HG03139 (cell line): ENCODE results near the gene FLNC.

Experiments
- ATAC-seq: cut with Tn5 transposase; IDR thresholded peaks from one replicate; pipeline ENCODE4 v1.9.1; 2021; ENCODE audit not compliant: unreplicated experiment

Gene FLNC

GRCh38 chr7:128829391-128830166 is 627 bp upstream of the FLNC start:
- no peak for ATAC-seq

GRCh38 chr7:128831178-128831993 is 1.2 kb downstream of the FLNC start:
- ATAC-seq: no peak

- no peak for ATAC-seq
These were observed 2.0 kb downstream of the FLNC start for GRCh38 chr7:128831994-128832879.

- no peak for ATAC-seq
These were observed 2.6 kb downstream of the FLNC start for GRCh38 chr7:128832880-128833147.

GRCh38 chr7:128833148-128833945 is 3.1 kb downstream of the FLNC start:
- ATAC-seq: no peak

- no peak for ATAC-seq
These were observed 3.7 kb downstream of the FLNC start for GRCh38 chr7:128833946-128834325.

GRCh38 chr7:128835231-128835751 is 5.1 kb downstream of the FLNC start:
- no peak for ATAC-seq

- ATAC-seq: no peak
These were observed 5.8 kb downstream of the FLNC start for GRCh38 chr7:128835790-128836641.

GRCh38 chr7:128836729-128837348 is 6.6 kb downstream of the FLNC start:
- no peak for ATAC-seq

GRCh38 chr7:128837521-128837921 is 7.3 kb downstream of the FLNC start:
- ATAC-seq: no peak

GRCh38 chr7:128838109-128838779 is 8.0 kb downstream of the FLNC start:
- no peak for ATAC-seq

- ATAC-seq: no peak
These were observed 8.9 kb downstream of the FLNC start for GRCh38 chr7:128838981-128839731.

- ATAC-seq: no peak
These were observed 9.6 kb downstream of the FLNC start for GRCh38 chr7:128839751-128840177.

GRCh38 chr7:128840326-128841170 is 10.3 kb downstream of the FLNC start:
- ATAC-seq: no peak

- no peak for ATAC-seq
These were observed 11.0 kb downstream of the FLNC start for GRCh38 chr7:128841171-128841690.

GRCh38 chr7:128841921-128842673 is 11.9 kb downstream of the FLNC start:
- ATAC-seq: no peak
